Keratinocyte (primary cell): ENCODE measurements around the gene VWC2L. TPM values are rescaled to one million over a fixed set of nuclear protein-coding genes. Genes with fewer than 3 reads are reported as not detected.

Source experiments
- DNase-seq: peaks from one replicate; pipeline ENCODE4 v3.0.0-alpha.2; 2011; ENCODE audit warnings: low read depth, missing footprints, low spot score
- FAIRE-seq: peaks from 2 replicates; lab custom pipeline; 2011; peaks lifted over from hg19 to GRCh38; lab: Jason Lieb, UNC
- H2AFZ ChIP-seq: 2 replicates; pipeline ENCODE4 v1.6.0; 2012; ENCODE audit warnings: low read length, control low read depth, inconsistent platforms; ENCODE audit not compliant: control insufficient read depth
- H3K27ac ChIP-seq: 2 replicates; pipeline ENCODE4 v1.5.1; 2011; ENCODE audit warnings: low read length; ENCODE audit not compliant: control insufficient read depth, insufficient read depth
- H3K27me3 ChIP-seq: 3 replicates; pipeline ENCODE4 v1.6.0; 2011; ENCODE audit warnings: low read length; ENCODE audit not compliant: control insufficient read depth, insufficient read depth; ENCODE audit errors: extremely low read depth
- H3K36me3 ChIP-seq, 2 experiments: 2 replicates in 1 of 2; 3 replicates in 1 of 2; pipeline ENCODE4 v1.5.1; 2011; ENCODE audit warnings: low read length in 2 of 2, mild to moderate bottlenecking in 1 of 2; ENCODE audit not compliant: control insufficient read depth in 2 of 2, insufficient read depth in 2 of 2; ENCODE audit errors: extremely low read depth in 1 of 2
- H3K4me1 ChIP-seq: 3 replicates; pipeline ENCODE4 v1.5.1; 2011; ENCODE audit warnings: low read length; ENCODE audit not compliant: control insufficient read depth, insufficient read depth; ENCODE audit errors: extremely low read depth
- H3K4me2 ChIP-seq: 3 replicates; pipeline ENCODE4 v1.6.0; 2011; ENCODE audit warnings: low read depth, low read length; ENCODE audit not compliant: control insufficient read depth, insufficient read depth; ENCODE audit errors: extremely low read depth
- H3K4me3 ChIP-seq, 3 experiments: fragments of 200-600 bp in 1 of 3; sonication (generic) in 1 of 3; 2 replicates in 2 of 3; 3 replicates in 1 of 3; pipeline ENCODE4 v1.5.1; 2011 to 2016; ENCODE audit warnings: low read length in 3 of 3, mild to moderate bottlenecking in 3 of 3, control low read depth in 2 of 3, inconsistent platforms in 1 of 3, low read depth in 1 of 3, mixed read lengths in 1 of 3, mixed run types in 1 of 3, moderate library complexity in 1 of 3; ENCODE audit not compliant: control insufficient read depth in 2 of 3, insufficient read depth in 2 of 3; ENCODE audit errors: extremely low read depth in 1 of 3
- H3K79me2 ChIP-seq: 2 replicates; pipeline ENCODE4 v1.6.0; 2012; ENCODE audit warnings: low read length; ENCODE audit not compliant: control insufficient read depth, insufficient read depth
- H3K9ac ChIP-seq: 3 replicates; pipeline ENCODE4 v1.6.0; 2011; ENCODE audit warnings: low read length; ENCODE audit not compliant: control insufficient read depth, insufficient read depth; ENCODE audit errors: extremely low read depth
- H3K9me1 ChIP-seq: 3 replicates; pipeline ENCODE4 v1.6.0; 2011; ENCODE audit warnings: low read length; ENCODE audit not compliant: control insufficient read depth, insufficient read depth; ENCODE audit errors: extremely low read depth
- H3K9me3 ChIP-seq: 2 replicates; pipeline ENCODE4 v1.5.1; 2012; ENCODE audit warnings: low read depth, low read length; ENCODE audit not compliant: control insufficient read depth
- H4K20me1 ChIP-seq: 3 replicates; pipeline ENCODE4 v1.6.0; 2011; ENCODE audit warnings: low read length; ENCODE audit not compliant: control insufficient read depth, insufficient read depth; ENCODE audit errors: extremely low read depth
- CTCF ChIP-seq, 3 experiments: IDR thresholded peaks in 1 of 3; conservative IDR thresholded peaks in 1 of 3; optimal IDR thresholded peaks in 1 of 3; 2 replicates in 2 of 3; 3 replicates in 1 of 3; pipeline versions ENCODE3 to v1.5.1; 2011; ENCODE audit warnings: low read length in 3 of 3, mild to moderate bottlenecking in 3 of 3, moderate library complexity in 2 of 3, control low read depth in 1 of 3, inconsistent platforms in 1 of 3; ENCODE audit not compliant: insufficient read depth in 2 of 3; ENCODE audit errors: extremely low read depth in 1 of 3
- EZH2 ChIP-seq: IDR thresholded peaks from one replicate; pipeline ENCODE4 v1.6.1; 2012; ENCODE audit warnings: inconsistent platforms, mild to moderate bottlenecking, low read length, moderate library complexity
- dilution Hi-C: fragments of 300-500 bp; cut with MboI; formaldehyde crosslinking; loops from one replicate; pipeline ENCODE4 v1.7.0; 2020; ENCODE audit warnings: low sequenced_read_pairs; ENCODE audit not compliant: extremely low pct_ligation_motif_present
- polyA plus RNA-seq, 5 experiments: library from polyadenylated mRNA; depleted of rRNA in 3 of 5; stranded (reverse) in 3 of 5; stranded (forward) in 1 of 5; unstranded in 1 of 5; fragments of >200 nt; gene quantifications; 1 replicate in 1 of 5; 2 replicates in 3 of 5; 3 replicates in 1 of 5; pipeline versions ENCODE4 v1.2.1 to v1.2.3, GENCODE V29; 2011 to 2012; ENCODE audit warnings: missing spikeins in 2 of 5, low read depth in 1 of 5, low replicate concordance in 1 of 5

The VWC2L gene
- polyA plus RNA-seq, 1 donor (not counting 4 experiments of a cell fraction or from before 2014, with no cell fraction given), result not detected

- no peak for DNase-seq
- no peaks in the 10 kb centered on the region for H3K27me3 ChIP-seq
- no peaks in the 10 kb centered on the region for H3K36me3 ChIP-seq
- H3K9ac ChIP-seq, result no peak overlapping the region
- no peaks in the 10 kb centered on the region for H3K4me1 ChIP-seq
- no peak overlapping the region for H3K27ac ChIP-seq
- dilution Hi-C loops, result no loop called here
- FAIRE-seq, result no peak
- no peaks in the 10 kb centered on the region for H3K9me1 ChIP-seq
- no peaks in the 10 kb centered on the region for H3K79me2 ChIP-seq
- no peaks in the 10 kb centered on the region for H3K9me3 ChIP-seq
- no peak overlapping the region for H2AFZ ChIP-seq
- H4K20me1 ChIP-seq, result no peaks in the 10 kb centered on the region
- TF ChIP-seq CTCF (optimal IDR thresholded peaks at IDR 0.05 in 1 of 3, IDR thresholded peaks at IDR 0.05 in 1 of 3, conservative IDR thresholded peaks at IDR 0.05 in 1 of 3; ENCODE audit: extremely low read depth in 1 of 3, insufficient read depth in 2 of 3, low read length in 3 of 3) (no peak), EZH2 (no peak)
- no peak overlapping the region for H3K4me2 ChIP-seq
- no peak overlapping the region for H3K4me3 ChIP-seq
Observed at GRCh38 chr2:214492608-214493007, 81.8 kb downstream of the VWC2L start.

- H2AFZ ChIP-seq, result no peak overlapping the region
- TF ChIP-seq EZH2 (no peak), CTCF (optimal IDR thresholded peaks at IDR 0.05 in 1 of 3, IDR thresholded peaks at IDR 0.05 in 1 of 3, conservative IDR thresholded peaks at IDR 0.05 in 1 of 3; ENCODE audit: extremely low read depth in 1 of 3, insufficient read depth in 2 of 3, low read length in 3 of 3) (no peak)
Observed at GRCh38 chr2:214497489-214497888, 86.6 kb downstream of the VWC2L start.

More at GRCh38 chr2:214497489-214497888, 86.6 kb downstream of the VWC2L start:
- no peak overlapping the region for H3K4me2 ChIP-seq
- H4K20me1 ChIP-seq, result no peaks in the 10 kb centered on the region
- FAIRE-seq (no peak), DNase-seq (no peak)
- H3K27me3 ChIP-seq, result no peaks in the 10 kb centered on the region
- H3K79me2 ChIP-seq, result no peaks in the 10 kb centered on the region
- H3K9ac ChIP-seq, result no peak overlapping the region
- no peak overlapping the region for H3K4me3 ChIP-seq
- no peaks in the 10 kb centered on the region for H3K9me1 ChIP-seq
- H3K27ac ChIP-seq, result no peak overlapping the region
- dilution Hi-C loops, result no loop called here
- no peaks in the 10 kb centered on the region for H3K9me3 ChIP-seq
- no peaks in the 10 kb centered on the region for H3K36me3 ChIP-seq
- H3K4me1 ChIP-seq, result no peaks in the 10 kb centered on the region
